Measurements from ENCODE around the gene UBE2G2. TPM values are rescaled to one million over a fixed set of nuclear protein-coding genes. Genes with fewer than 3 reads are reported as not detected.

Gene UBE2G2, protein sequence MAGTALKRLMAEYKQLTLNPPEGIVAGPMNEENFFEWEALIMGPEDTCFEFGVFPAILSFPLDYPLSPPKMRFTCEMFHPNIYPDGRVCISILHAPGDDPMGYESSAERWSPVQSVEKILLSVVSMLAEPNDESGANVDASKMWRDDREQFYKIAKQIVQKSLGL
- 100 to 1,000 TPM in 1 of 2 donors, 10 to 100 TPM in 1; 89.7 to 164 TPM for total RNA-seq

DNA sequence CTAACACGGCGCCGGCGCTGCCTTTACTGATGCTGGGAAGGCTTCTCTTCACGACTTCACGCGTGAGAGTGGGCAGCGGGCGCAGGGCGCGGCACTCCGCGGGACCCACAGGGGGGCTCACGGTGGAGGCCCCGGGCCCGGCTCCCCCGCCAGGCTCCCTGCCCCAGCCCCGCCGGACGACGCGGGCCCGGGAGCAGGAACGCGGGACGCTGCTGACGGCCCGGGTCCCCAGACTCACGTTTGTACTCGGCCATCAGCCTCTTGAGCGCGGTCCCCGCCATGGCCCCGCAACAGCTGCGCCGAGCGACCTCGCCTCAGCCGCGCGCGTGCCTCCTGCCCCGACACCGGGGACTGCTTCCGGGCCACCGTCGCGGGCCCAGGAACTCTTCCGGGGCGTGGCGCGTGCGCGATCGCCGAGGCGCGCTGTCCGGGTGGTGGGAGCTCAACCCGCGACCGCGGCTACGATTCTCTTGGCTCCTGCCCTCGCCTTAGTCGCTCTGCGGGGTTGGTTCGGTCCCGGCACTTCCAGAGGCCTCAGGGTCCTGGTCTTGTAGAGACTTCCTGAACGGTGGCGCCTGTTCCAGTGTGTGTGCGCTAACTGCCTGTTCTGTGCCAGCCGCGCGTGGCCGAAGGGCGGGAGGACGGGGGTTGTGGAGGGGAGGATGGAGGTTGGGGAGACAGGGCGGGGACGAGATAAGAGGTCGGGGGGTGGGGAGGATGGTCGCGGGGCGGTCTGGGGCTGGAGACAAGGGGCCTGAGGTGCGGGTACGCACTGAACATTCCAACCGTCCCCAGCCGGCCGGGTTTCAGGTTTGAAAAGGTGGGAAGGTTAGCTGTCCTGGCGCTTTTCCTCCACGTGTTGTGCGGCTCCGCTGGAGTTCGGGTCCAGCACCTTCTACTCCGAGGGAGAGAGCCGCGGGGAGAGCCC is at the start of gene UBE2G2:
Gene UBE2G2, minus strand, starts transcription at position 353 of the 928 bp plus-strand sequence. Its CDS starts 72 bp downstream, at position 281.
- no peaks in the 10 kb centered on the region for H3K27me3 Mint-ChIP-seq
- H3K36me3 Mint-ChIP-seq: peaks cover 37% of the 10 kb centered on the region
- H3K4me3 Mint-ChIP-seq: peak within 1 kb of the TSS; percentile 94
- H3K27ac Mint-ChIP-seq: peak within 1 kb of the TSS; percentile 58 to 86
- ATAC-seq (peak; percentile 98 to 99), DNase-seq (ENCODE audit: low spot score) (peak; percentile 87)
- no peaks in the 10 kb centered on the region for H3K9me3 Mint-ChIP-seq
- peaks cover 35 to 40% of the 10 kb centered on the region in 2 donors for H3K4me1 Mint-ChIP-seq (ENCODE audit: low read depth in 2 of 2)

DNA sequence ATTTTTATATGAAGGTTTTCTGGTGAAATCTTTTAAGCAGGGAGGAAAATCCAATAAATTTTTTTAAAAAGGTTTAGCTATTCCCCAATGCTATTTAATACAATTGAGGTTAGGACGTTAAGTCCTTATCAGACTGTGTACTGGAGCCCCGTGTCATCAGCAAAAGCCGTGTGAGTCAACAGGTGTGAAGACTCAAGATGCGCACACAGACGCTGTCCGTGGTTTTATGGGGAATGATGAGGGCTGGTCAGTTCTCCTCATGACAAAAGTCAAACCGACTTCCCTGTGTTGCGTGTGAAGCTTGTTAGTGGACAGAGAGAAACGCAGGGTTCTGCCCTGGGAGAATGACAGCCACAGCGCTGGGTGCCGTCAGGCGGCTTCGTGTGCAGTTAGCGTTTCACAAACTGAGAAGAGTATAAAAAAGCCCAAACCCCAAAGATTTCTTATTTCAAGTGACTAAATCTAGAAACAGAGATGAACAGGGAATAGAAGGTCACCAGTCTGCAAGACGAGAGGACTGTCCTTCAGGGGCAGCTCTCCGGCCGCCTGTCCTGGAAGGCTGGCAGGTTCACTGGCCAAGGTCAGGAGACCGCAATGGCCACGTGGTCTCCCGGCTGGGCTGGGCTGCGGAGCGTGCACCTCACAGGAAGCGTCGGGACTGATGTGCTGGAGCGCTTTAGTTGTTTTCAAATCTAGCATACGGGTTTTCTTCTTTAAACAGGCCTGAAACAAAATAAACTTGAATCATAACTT is 49.5 kb upstream of the UBE2G2 start:
- no peak overlapping the region for H3K4me3 Mint-ChIP-seq
- no peaks in the 10 kb centered on the region for H3K27me3 Mint-ChIP-seq
- no peak for ATAC-seq
- peaks cover 5% of the 10 kb centered on the region for H3K36me3 Mint-ChIP-seq
- no peaks in the 10 kb centered on the region for H3K9me3 Mint-ChIP-seq
- H3K4me1 Mint-ChIP-seq (ENCODE audit: low read depth in 2 of 2): peaks cover 27 to 31% of the 10 kb centered on the region in 2 donors
- peak overlapping the region; percentile 3 to 77 for H3K27ac Mint-ChIP-seq
- DNase-seq (ENCODE audit: low spot score): no peak

DNA sequence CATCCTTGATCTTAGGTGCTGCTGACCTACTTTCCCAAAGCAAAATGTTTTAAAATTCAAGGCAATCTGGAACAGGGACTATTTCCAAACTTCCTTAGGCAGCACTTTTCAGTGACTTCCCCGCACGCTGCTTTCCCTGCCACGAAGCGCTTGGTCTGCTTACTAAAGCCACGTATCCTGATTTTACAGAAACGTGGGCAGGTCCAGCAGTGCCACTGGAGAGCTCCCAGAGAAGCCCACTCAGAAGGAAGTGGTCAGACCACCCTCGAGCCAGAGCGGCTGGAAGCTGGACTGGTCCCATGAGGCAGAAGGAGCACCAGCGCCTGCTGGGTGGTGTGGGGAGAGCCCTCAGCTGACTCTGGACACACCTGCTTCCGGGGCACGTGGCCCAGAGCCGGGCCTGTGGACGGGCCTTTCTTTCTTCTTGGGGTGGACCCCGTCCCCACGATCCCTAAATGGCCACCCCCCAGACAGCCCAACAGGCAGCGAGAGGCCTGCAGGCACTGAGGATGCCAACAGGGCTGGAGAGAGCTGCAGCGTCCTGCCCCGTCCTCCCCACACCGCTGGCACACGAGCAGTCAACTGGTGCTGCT is 48.7 kb upstream of the UBE2G2 start:
- ATAC-seq: no peak
- Mint-ChIP-seq H3K4me3 (no peak overlapping the region), H3K27ac (no peak overlapping the region), H3K27me3 (no peaks in the 10 kb centered on the region), H3K36me3 (peaks cover 5% of the 10 kb centered on the region), H3K9me3 (no peaks in the 10 kb centered on the region), H3K4me1 (ENCODE audit: low read depth in 2 of 2) (peaks cover 25 to 30% of the 10 kb centered on the region in 2 donors)
- DNase-seq (ENCODE audit: low spot score): no peak

DNA sequence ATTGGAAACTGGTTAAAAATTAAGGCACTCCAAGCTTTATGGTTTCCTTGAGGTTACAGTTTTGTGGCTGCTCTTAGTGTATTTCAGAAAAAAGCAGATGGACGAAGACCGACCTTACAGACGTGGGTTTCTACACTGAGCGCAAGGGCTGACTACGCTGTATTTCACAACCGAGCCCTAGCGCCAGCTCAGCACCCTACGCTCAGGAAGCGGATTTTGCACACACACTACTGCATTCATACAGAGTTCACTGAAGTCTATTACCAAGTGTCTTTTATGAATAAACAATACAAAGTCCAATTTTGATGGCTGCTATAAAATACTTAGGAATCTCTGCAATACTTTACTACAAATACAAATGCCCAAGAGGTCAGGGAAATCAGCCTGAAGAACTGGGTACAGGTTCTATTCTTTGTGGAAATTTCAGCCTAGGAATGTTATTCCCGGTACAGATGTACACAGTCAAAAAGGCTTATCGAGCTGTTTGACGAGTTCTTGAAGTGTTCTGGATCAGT is 48.1 kb upstream of the UBE2G2 start:
- no peak for ATAC-seq
- Mint-ChIP-seq H3K4me3 (no peak overlapping the region), H3K4me1 (ENCODE audit: low read depth in 2 of 2) (peaks cover 19 to 25% of the 10 kb centered on the region in 2 donors), H3K27me3 (no peaks in the 10 kb centered on the region), H3K9me3 (no peaks in the 10 kb centered on the region), H3K36me3 (peaks cover 5% of the 10 kb centered on the region), H3K27ac (no peak overlapping the region)
- DNase-seq (ENCODE audit: low spot score): no peak

DNA sequence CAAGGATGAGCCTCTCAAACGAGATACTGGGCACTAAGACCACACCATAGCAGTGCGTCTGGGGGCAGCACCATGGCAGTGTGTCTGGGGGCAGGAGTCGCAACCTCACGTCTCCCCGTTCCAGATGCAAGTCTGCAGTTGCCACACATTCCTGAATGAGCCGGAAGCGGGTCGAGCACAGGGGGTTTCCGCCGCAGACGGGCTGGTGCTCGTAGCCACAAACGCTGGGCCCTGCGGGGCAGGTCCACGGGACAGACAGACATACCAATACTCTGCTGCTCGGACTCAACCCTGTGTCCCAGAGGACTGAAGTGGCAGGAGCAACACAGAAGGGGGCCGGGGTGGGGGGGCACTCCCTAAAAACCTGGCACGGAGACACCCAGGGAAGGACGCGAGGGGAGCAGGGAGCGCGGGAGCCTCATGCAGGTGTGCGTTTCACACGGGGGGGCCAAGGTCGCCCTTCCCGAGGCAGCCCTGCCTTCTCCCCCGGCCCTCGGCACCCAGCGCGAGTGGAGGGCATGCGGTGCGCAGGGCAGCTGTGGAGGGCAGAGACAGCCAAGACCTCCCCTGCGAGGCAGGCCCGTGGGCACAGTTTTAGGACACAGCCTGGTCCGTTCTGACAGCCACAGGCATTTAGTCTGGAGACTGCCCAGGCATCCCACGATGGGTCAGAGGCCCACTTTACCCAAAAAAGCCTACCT is 47.4 kb upstream of the UBE2G2 start:
- ATAC-seq: no peak
- H3K27ac Mint-ChIP-seq: no peak overlapping the region

DNA sequence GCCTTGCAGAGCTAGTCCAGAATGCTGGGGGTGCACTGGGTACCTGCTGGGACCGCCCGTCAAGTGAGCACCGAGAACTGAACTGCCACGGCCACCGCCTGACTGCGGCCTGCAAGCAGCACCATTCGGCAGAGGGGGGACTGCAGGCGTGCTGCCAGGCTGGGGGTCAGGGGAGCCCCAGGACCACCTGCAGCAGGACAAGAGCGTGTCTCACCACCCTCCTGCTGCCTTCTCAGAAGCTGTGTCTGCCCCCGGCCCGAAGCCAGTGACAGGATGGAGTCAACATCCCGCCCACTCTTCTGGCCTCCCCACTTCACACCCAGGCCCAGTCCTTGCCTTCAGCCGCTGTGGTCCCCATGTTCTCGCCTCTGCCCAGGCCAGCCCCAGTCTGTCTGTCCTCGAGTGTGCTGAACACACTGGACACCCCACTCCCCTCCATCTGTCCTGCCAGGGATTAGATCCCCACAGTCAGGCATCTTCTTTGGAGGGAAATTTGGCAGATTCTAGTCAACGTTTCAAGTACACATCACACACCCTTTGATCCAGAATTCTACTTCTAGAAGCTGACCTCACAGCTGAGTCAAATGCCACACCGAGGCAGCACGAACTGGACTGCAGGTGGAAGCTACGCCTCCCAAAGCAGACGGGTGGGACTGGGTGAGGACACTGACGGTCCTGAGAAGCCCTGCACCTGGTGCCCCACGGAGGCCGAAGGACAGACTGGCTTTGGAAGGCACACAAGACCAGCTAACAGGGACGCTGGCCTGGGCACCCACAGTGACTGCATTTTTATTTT is 45.8 kb upstream of the UBE2G2 start:
- Mint-ChIP-seq H3K27ac (no peak overlapping the region), H3K36me3 (peaks cover 5% of the 10 kb centered on the region), H3K4me3 (no peak overlapping the region), H3K9me3 (no peaks in the 10 kb centered on the region), H3K4me1 (ENCODE audit: low read depth in 2 of 2) (peaks cover 6 to 13% of the 10 kb centered on the region in 2 donors), H3K27me3 (peaks cover 0 to 2% of the 10 kb centered on the region in 2 donors)
- DNase-seq (ENCODE audit: low spot score): no peak
- no peak for ATAC-seq

More for the DNA sequence above, 47.4 kb upstream of the UBE2G2 start:
- Mint-ChIP-seq H3K27me3 (no peaks in the 10 kb centered on the region), H3K4me3 (no peak overlapping the region), H3K36me3 (peaks cover 5% of the 10 kb centered on the region), H3K9me3 (no peaks in the 10 kb centered on the region), H3K4me1 (ENCODE audit: low read depth in 2 of 2) (peaks cover 12 to 18% of the 10 kb centered on the region in 2 donors)
- no peak for DNase-seq (ENCODE audit: low spot score)

DNA sequence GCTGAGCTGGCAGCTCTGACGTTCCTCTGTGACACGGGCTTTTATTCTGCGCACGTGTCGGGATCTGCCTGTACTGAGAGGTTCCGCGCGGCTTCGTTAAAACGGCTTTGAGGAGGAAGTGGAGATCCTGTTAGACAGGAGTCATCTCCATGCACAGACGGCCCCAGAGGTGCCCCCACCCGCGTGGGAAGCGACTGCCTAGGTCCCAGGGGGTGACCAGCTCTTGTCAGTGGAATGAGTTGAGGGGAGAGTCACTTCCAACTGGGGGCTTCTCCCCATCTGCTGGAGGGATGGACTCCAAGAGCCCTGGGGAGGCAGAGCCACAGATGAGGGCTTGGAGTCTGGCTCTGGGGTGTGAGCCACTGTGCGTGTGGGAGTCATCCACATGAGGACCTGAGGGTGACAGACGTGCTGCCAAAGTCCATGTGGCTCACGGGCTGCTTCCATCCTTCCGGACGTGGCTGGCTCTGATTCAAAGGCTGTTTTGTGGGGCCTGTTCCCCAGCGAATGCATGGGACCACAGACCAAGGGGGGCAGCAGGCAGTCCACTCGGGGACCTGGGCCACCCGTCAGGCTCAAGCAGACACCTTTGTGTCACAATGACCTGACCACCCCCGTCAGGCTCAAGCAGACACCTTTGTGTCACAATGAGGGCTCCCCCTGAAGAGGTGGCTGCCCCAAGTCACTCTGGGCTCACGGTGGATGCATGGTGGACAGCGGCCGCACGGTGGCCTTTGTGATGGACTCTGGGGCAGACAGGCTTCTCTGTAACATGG is 45.1 kb upstream of the UBE2G2 start:
- H3K27me3 Mint-ChIP-seq: peaks cover 0 to 3% of the 10 kb centered on the region in 2 donors
- no peak for DNase-seq (ENCODE audit: low spot score)
- H3K4me3 Mint-ChIP-seq: peak overlapping the region; percentile 34
- H3K4me1 Mint-ChIP-seq (ENCODE audit: low read depth in 2 of 2): peaks cover 6 to 13% of the 10 kb centered on the region in 2 donors
- H3K27ac Mint-ChIP-seq: peak overlapping the region in 1 of 2 donors; percentile 45
- no peaks in the 10 kb centered on the region for H3K9me3 Mint-ChIP-seq
- peaks cover 5% of the 10 kb centered on the region for H3K36me3 Mint-ChIP-seq
- ATAC-seq: peak in 1 of 2 donors; percentile 8

DNA sequence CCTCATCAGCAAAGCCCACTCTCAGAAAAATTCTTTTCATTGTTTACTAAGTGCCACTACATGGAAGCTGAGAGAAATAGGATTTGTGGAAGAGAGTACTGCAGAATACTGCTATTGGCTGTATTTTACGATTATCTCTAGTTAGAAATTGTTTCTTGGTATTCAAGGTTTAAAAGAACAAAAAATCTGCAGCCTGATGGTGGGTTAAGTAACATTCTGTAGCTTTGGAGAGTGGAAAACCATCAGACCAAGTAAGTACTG is 44.5 kb upstream of the UBE2G2 start:
- DNase-seq (ENCODE audit: low spot score) (no peak), ATAC-seq (no peak)
- H3K36me3 Mint-ChIP-seq: peaks cover 4% of the 10 kb centered on the region
- H3K9me3 Mint-ChIP-seq: no peaks in the 10 kb centered on the region
- H3K27me3 Mint-ChIP-seq: peaks cover 0 to 3% of the 10 kb centered on the region in 2 donors
- peaks cover 6 to 13% of the 10 kb centered on the region in 2 donors for H3K4me1 Mint-ChIP-seq (ENCODE audit: low read depth in 2 of 2)
- peak overlapping the region; percentile 34 for H3K4me3 Mint-ChIP-seq
- H3K27ac Mint-ChIP-seq: peak overlapping the region in 1 of 2 donors; percentile 45

DNA sequence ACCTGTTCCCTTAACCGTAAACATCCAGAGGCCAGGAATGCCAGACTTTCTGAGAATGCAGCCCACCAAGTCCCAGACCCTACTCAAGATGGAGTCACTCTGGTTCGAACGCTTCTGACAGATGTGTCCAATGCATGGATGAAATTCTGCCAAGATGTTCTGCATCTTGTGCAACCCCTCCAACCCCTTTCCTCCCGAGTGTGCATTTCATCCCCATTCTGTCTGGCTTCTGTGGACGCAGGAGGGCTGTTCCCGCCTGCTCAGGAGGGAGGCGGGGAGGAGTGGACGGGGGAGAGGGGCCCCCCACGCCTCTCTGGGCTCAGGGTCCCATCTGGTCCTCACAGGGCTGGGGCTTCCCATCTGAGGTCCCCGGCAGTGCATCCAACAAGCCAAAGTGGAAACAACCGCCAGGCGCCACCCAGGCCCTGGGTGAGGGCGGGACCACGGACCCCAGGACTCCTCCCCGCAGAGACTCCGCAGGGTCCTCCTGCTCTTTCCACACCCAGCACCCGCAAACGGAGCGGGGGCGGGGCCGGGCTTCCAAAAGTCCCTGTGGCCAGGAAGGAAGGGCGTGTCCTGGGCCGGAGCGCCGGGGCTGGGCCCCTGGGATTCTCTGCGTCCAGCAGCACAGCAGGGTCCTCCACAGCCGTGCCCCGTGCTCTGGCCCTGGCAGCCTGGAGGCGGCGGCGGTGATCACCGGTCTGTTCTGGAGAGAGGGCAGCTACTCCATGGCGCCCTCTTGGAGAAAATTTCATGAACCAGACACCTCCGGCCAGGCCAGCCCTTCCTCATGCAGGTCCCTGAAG is 44.0 kb upstream of the UBE2G2 start:
- no peak overlapping the region for H3K27ac Mint-ChIP-seq
- no peaks in the 10 kb centered on the region for H3K36me3 Mint-ChIP-seq
- no peaks in the 10 kb centered on the region for H3K9me3 Mint-ChIP-seq
- peak; percentile 74 for DNase-seq (ENCODE audit: low spot score)
- peaks cover 0 to 3% of the 10 kb centered on the region in 2 donors for H3K27me3 Mint-ChIP-seq
- peaks cover 6 to 10% of the 10 kb centered on the region in 2 donors for H3K4me1 Mint-ChIP-seq (ENCODE audit: low read depth in 2 of 2)
- peak overlapping the region; percentile 34 for H3K4me3 Mint-ChIP-seq
- peak; percentile 71 to 84 for ATAC-seq

DNA sequence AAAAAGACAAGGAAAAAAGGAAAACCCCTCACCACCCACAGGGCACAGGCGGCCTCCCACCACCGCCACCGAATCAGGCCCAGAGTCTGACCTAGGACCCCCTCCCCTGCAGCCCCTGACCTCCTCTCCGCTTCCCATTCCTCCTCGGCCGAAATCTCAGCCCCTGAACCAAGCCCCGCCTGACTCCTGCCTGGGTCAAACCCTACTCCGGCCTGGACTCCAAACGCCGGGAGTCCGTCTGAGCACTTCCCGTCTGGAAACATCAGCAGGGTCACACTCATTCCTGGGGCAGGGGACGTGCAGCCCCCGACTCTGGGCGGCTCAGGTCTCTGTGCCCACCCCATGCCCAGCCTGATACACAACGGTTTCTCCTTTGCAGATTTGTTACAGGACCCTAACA is 42.6 kb upstream of the UBE2G2 start:
- Mint-ChIP-seq H3K27ac (no peak overlapping the region), H3K36me3 (no peaks in the 10 kb centered on the region), H3K4me3 (no peak overlapping the region), H3K27me3 (peaks cover 0 to 3% of the 10 kb centered on the region in 2 donors), H3K9me3 (no peaks in the 10 kb centered on the region), H3K4me1 (ENCODE audit: low read depth in 2 of 2) (peaks cover 6 to 10% of the 10 kb centered on the region in 2 donors)
- DNase-seq (ENCODE audit: low spot score) (no peak), ATAC-seq (no peak)

DNA sequence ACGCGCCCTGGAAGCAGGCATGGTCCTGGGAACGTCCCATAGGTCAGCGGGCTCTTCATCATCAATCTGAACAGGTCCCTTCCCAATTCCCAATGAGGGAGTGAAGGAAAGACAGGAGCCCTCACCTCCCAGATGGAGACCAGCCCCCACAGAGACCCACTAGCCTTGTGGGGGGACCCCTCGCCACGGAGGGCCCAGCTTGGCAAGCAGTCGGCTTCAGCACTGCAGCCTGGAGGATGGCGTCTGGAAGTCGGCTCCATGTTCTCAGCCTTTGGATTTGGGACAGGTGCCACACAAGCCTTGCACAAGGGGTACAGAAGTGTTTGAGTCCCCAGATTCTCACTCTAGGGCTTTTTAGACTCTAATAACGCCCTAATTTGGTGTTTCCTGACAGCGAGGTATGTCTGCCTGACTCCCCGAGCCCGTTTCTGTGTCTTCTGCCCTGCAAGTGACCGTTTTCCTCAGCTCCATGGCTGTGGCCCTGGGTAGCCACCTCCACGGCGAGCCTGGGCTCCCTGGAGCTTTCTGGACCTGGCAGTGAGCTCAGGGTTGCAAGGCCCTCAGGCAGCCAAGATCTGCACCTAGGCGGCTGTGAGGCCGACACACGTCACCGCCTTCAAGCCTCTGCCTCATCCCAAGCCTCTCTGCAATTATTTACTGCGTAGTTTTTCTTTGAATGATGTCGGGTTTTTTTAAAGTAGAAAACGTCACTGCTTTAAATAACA is 41.3 kb upstream of the UBE2G2 start:
- H3K27ac Mint-ChIP-seq: peak overlapping the region in 1 of 2 donors; percentile 34

More for the DNA sequence above, 41.3 kb upstream of the UBE2G2 start:
- DNase-seq (ENCODE audit: low spot score): no peak
- peaks cover 6 to 10% of the 10 kb centered on the region in 2 donors for H3K4me1 Mint-ChIP-seq (ENCODE audit: low read depth in 2 of 2)
- no peaks in the 10 kb centered on the region for H3K36me3 Mint-ChIP-seq
- no peak overlapping the region for H3K4me3 Mint-ChIP-seq
- peaks cover 0 to 3% of the 10 kb centered on the region in 2 donors for H3K27me3 Mint-ChIP-seq
- no peaks in the 10 kb centered on the region for H3K9me3 Mint-ChIP-seq
- ATAC-seq: no peak

Measured in natural killer cell treated with Interleukin-12 subunit alpha and Interleukin-12 subunit beta and Interleukin-15 and Interleukin-18, amount 100 ng/mL, for 72 hours (primary cell).